Dedifferentiated amniotic fluid mesenchymal stem cell (primary cell): Measurements from ENCODE around the gene DNAJB11.

Experiments used
- DNase-seq: peaks from one replicate; pipeline ENCODE4 v3.0.0-alpha.2; 2016; ENCODE audit errors: extremely low spot score

The DNAJB11 gene

GRCh38 chr3:186596568-186597287, 26.2 kb downstream of the DNAJB11 start:
- no peak for DNase-seq

GRCh38 chr3:186598108-186598784, 27.7 kb downstream of the DNAJB11 start:
- DNase-seq: no peak

- DNase-seq: no peak
Measured at GRCh38 chr3:186598794-186599141, 28.2 kb downstream of the DNAJB11 start.

GRCh38 chr3:186599142-186599784, 28.7 kb downstream of the DNAJB11 start:
- no peak for DNase-seq

GRCh38 chr3:186599785-186600166, 29.3 kb downstream of the DNAJB11 start:
- no peak for DNase-seq

GRCh38 chr3:186600896-186601295, 30.4 kb downstream of the DNAJB11 start:
- DNase-seq: no peak

- DNase-seq: no peak
Measured at GRCh38 chr3:186603159-186603558, 32.6 kb downstream of the DNAJB11 start.

GRCh38 chr3:186605078-186605477, 34.6 kb downstream of the DNAJB11 start:
- DNase-seq: no peak

GRCh38 chr3:186605561-186606545, 35.3 kb downstream of the DNAJB11 start:
- DNase-seq: no peak

- no peak for DNase-seq
Measured at GRCh38 chr3:186608624-186609215, 38.2 kb downstream of the DNAJB11 start.

- no peak for DNase-seq
Measured at GRCh38 chr3:186609247-186609868, 38.8 kb downstream of the DNAJB11 start.

GRCh38 chr3:186612065-186612464, 41.5 kb downstream of the DNAJB11 start:
- DNase-seq: no peak

- DNase-seq: no peak
Measured at GRCh38 chr3:186612721-186613636, 42.5 kb downstream of the DNAJB11 start, which contains the start of gene AHSG. AHSG (plus strand) TSS chr3:186613060; CDS start chr3:186613142, 82 bp downstream.

GRCh38 chr3:186613637-186614265, 43.2 kb downstream of the DNAJB11 start:
- DNase-seq: no peak

GRCh38 chr3:186614266-186614596, 43.7 kb downstream of the DNAJB11 start:
- no peak for DNase-seq

GRCh38 chr3:186614597-186615483, 44.3 kb downstream of the DNAJB11 start:
- peak; percentile 66 for DNase-seq

GRCh38 chr3:186616299-186616617, 45.7 kb downstream of the DNAJB11 start:
- DNase-seq: no peak
